ENCODE measurements around the gene MOCOS.

GRCh38 chr18:36273347-36273746, 86.0 kb downstream of the MOCOS start:
- no peak for TF ChIP-seq CTCF (IDR thresholded peaks at IDR 0.05; ENCODE audit: control extremely low read depth in 1 of 3, insufficient read depth in 1 of 3, low read depth in 1 of 3, low read length in 3 of 3)
- no peak for TF ChIP-seq POLR2A (IDR thresholded peaks at IDR 0.05; ENCODE audit: control extremely low read depth in 1 of 2, low read depth in 2 of 2, low read length in 2 of 2)
- TF ChIP-seq EZH2 (IDR thresholded peaks at IDR 0.05; ENCODE audit: low read depth, low read length, severe bottlenecking), result no peak
- TF ChIP-seq MAX (IDR thresholded peaks at IDR 0.05), result no peak
- no peak for TF ChIP-seq SP1 (IDR thresholded peaks at IDR 0.05; ENCODE audit: low read depth, low read length)

Data from H1 (cell line).